ENCODE data around the gene D2HGDH. TPM values are rescaled to one million over a fixed set of nuclear protein-coding genes. Genes with fewer than 3 reads are reported as not detected.

The D2HGDH gene
- polyA plus RNA-seq, 5 donors, result 24.8 to 43.9 (median 42.5) TPM

Other genes with a start within 250 kb of the D2HGDH start
- gene STK25, start 226.0 kb upstream of the D2HGDH start, polyA plus RNA-seq (ENCODE audit: insufficient read depth in 1 of 5, insufficient read length in 5 of 5, low replicate concordance in 1 of 5), result 100 to 1,000 TPM; 170 to 209 (median 197) TPM
- 10 to 100 TPM; 14.8 to 35.3 (median 21.5) TPM for gene BOK, start 175.9 kb upstream of the D2HGDH start, polyA plus RNA-seq (ENCODE audit: insufficient read depth in 1 of 5, insufficient read length in 5 of 5, low replicate concordance in 1 of 5)
- gene THAP4, start 97.5 kb upstream of the D2HGDH start, polyA plus RNA-seq (ENCODE audit: insufficient read depth in 1 of 5, insufficient read length in 5 of 5, low replicate concordance in 1 of 5), result 10 to 100 TPM; 36.8 to 50.5 (median 41.9) TPM
- gene ATG4B, start 96.9 kb upstream of the D2HGDH start, polyA plus RNA-seq (ENCODE audit: insufficient read depth in 1 of 5, insufficient read length in 5 of 5, low replicate concordance in 1 of 5), result 10 to 100 TPM; 65.3 to 87.2 (median 77.6) TPM
- 10 to 100 TPM; 36.1 to 54.2 (median 46.0) TPM for gene DTYMK, start 47.8 kb upstream of the D2HGDH start, polyA plus RNA-seq (ENCODE audit: insufficient read depth in 1 of 5, insufficient read length in 5 of 5, low replicate concordance in 1 of 5)
- 10 to 100 TPM; 36.7 to 46.9 (median 43.2) TPM for gene ING5, start 32.6 kb upstream of the D2HGDH start, polyA plus RNA-seq (ENCODE audit: insufficient read depth in 1 of 5, insufficient read length in 5 of 5, low replicate concordance in 1 of 5)
- gene GAL3ST2, start 42.2 kb downstream of the D2HGDH start, polyA plus RNA-seq (ENCODE audit: insufficient read depth in 1 of 5, insufficient read length in 5 of 5, low replicate concordance in 1 of 5), result under 1 TPM; 0.15 to 0.33 (median 0.27) TPM
- under 1 TPM; 0.07 to 0.49 (median 0.21) TPM for gene NEU4, start 74.6 kb downstream of the D2HGDH start, polyA plus RNA-seq (ENCODE audit: insufficient read depth in 1 of 5, insufficient read length in 5 of 5, low replicate concordance in 1 of 5)
- gene PDCD1, start 124.3 kb downstream of the D2HGDH start, polyA plus RNA-seq (ENCODE audit: insufficient read depth in 1 of 5, insufficient read length in 5 of 5, low replicate concordance in 1 of 5), result under 1 TPM; 0.17 to 0.46 (median 0.30) TPM
- not detected for gene RTP5, start 135.1 kb downstream of the D2HGDH start, polyA plus RNA-seq (ENCODE audit: insufficient read depth in 1 of 5, insufficient read length in 5 of 5, low replicate concordance in 1 of 5)